GM12864 (cell line): ENCODE measurements around the gene TRIOBP.

Source experiments
- DNase-seq: peaks from one replicate; pipeline ENCODE4 v3.0.0-alpha.2; 2011; ENCODE audit warnings: low read depth
- H3K4me3 ChIP-seq: 2 replicates; pipeline ENCODE4 v1.5.1; 2011; ENCODE audit warnings: mild to moderate bottlenecking, low read depth, low read length, control low read depth
- CTCF ChIP-seq: IDR thresholded peaks from 2 replicates; pipeline ENCODE4 v1.5.1; 2011; ENCODE audit warnings: low read depth, mild to moderate bottlenecking, moderate library complexity, low read length, control low read depth, inconsistent platforms; ENCODE audit errors: missing control alignments

TRIOBP gene

GRCh38 chr22:37697538-37697835, 639 bp downstream of the TRIOBP start:
- H3K4me3 ChIP-seq: no peak overlapping the region; the same call in 1 of the 2 replicates
- no peak for DNase-seq
- no peak for TF ChIP-seq CTCF

GRCh38 chr22:37701141-37701786, 4.4 kb downstream of the TRIOBP start:
- no peak for DNase-seq
- H3K4me3 ChIP-seq: no peak overlapping the region
- TF ChIP-seq CTCF: no peak

- no peak overlapping the region for H3K4me3 ChIP-seq
- no peak for DNase-seq
- no peak for TF ChIP-seq CTCF
Measured at GRCh38 chr22:37703906-37704305, 7.1 kb downstream of the TRIOBP start.

- no peak for TF ChIP-seq CTCF
- no peak for DNase-seq
- no peak overlapping the region for H3K4me3 ChIP-seq
Measured at GRCh38 chr22:37704645-37705044, 7.8 kb downstream of the TRIOBP start.

- no peak overlapping the region for H3K4me3 ChIP-seq
- TF ChIP-seq CTCF: no peak
- DNase-seq: no peak
Measured at GRCh38 chr22:37705205-37705604, 8.4 kb downstream of the TRIOBP start.

- no peak for TF ChIP-seq CTCF
- H3K4me3 ChIP-seq: no peak overlapping the region
- DNase-seq: no peak
Measured at GRCh38 chr22:37708580-37709444, 12.0 kb downstream of the TRIOBP start.

GRCh38 chr22:37709445-37709765, 12.6 kb downstream of the TRIOBP start:
- TF ChIP-seq CTCF: no peak
- H3K4me3 ChIP-seq: no peak overlapping the region
- DNase-seq: no peak
